K562 (cell line): ENCODE results near the gene PPP4R3B. TPM values are rescaled to one million over a fixed set of nuclear protein-coding genes. Genes with fewer than 3 reads are reported as not detected.

ENCODE experiments used
- ATAC-seq: fragments of 200-7000 bp; cut with Tn5 transposase; 3 replicates; pipeline ENCODE4 v1.9.1; 2020; ENCODE audit warnings: moderate library complexity
- BruUV-seq: library from RNA; stranded (reverse); fragments of 400-500 nt; replicated peaks from 2 replicates; lab custom pipeline; 2021; lab: Mats Ljungman, UMichigan
- CTCF ChIA-PET: fragments of 300-600 bp; formaldehyde crosslinking; extraction: SDS; loops from one replicate; lab custom pipeline; 2021; ENCODE audit warnings: low intra/inter-chr PET ratio; lab: Yijun Ruan, JAX
- POLR2A ChIA-PET: fragments of 300-600, 350-650 bp; sonication (Branson Sonifier 250); formaldehyde crosslinking; extraction: SDS; loops from one replicate; lab custom pipeline; 2021; ENCODE audit warnings: antibody characterized with exemption, inconsistent platforms; lab: Yijun Ruan, JAX
- DNase-seq, 4 experiments: peaks; one replicate each; pipeline versions ENCODE4 v3.0.0 to v3.0.0-alpha.2; 2011 to 2018; ENCODE audit warnings: low spot score in 3 of 4, mixed read lengths in 3 of 4; ENCODE audit errors: extremely low read depth in 1 of 4
- FAIRE-seq: peaks from 2 replicates; lab custom pipeline; 2011; peaks lifted over from hg19 to GRCh38; lab: Jason Lieb, UNC
- H2AFZ ChIP-seq: 2 replicates; pipeline ENCODE4 v1.6.0; 2011; ENCODE audit warnings: low read depth, low read length, control low read depth, inconsistent platforms
- H3K27ac ChIP-seq: fragments of 200-600 bp; 3 replicates; pipeline ENCODE4 v1.8.0; 2011; ENCODE audit warnings: low read depth, mild to moderate bottlenecking, control low read depth, inconsistent platforms, low read length, moderate library complexity, mixed read lengths; ENCODE audit errors: extremely low read depth
- H3K27me3 ChIP-seq, 2 experiments: fragments of 300-600 bp in 1 of 2; 2 replicates in 1 of 2; 3 replicates in 1 of 2; pipeline versions ENCODE4 v1.6.0 to v1.8.0; 2011; ENCODE audit warnings: inconsistent platforms in 2 of 2, low read length in 2 of 2, mild to moderate bottlenecking in 1 of 2, mixed read lengths in 1 of 2, moderate library complexity in 1 of 2; ENCODE audit not compliant: control insufficient read depth in 2 of 2, insufficient read depth in 2 of 2
- H3K36me3 ChIP-seq: fragments of 300-600 bp; 3 replicates; pipeline ENCODE4 v1.8.0; 2011; ENCODE audit warnings: mild to moderate bottlenecking, low read length, inconsistent platforms; ENCODE audit not compliant: control insufficient read depth, insufficient read depth
- H3K4me1 ChIP-seq, 2 experiments: fragments of 200-600 bp in 1 of 2; replicated peaks in 1 of 2; 2 replicates in 1 of 2; 3 replicates in 1 of 2; pipeline versions ENCODE4 v1.5.1 to v1.8.0; 2011; ENCODE audit warnings: inconsistent platforms in 2 of 2, low read length in 2 of 2, mild to moderate bottlenecking in 1 of 2, mixed read lengths in 1 of 2, moderate library complexity in 1 of 2; ENCODE audit not compliant: control insufficient read depth in 2 of 2, insufficient read depth in 2 of 2
- H3K4me2 ChIP-seq: 2 replicates; pipeline ENCODE4 v1.6.1; 2011; ENCODE audit warnings: low read length, control low read depth, inconsistent platforms, mixed read lengths; ENCODE audit not compliant: insufficient read depth
- H3K4me3 ChIP-seq: fragments of 200-600 bp; sonication (generic), shearing (Covaris generic); 2 replicates; pipeline ENCODE4 v1.5.1; 2016; ENCODE audit warnings: control low read depth, inconsistent platforms
- H3K79me2 ChIP-seq: fragments of 200-600 bp; 3 replicates; pipeline ENCODE4 v1.8.0; 2011; ENCODE audit warnings: low read length, inconsistent platforms; ENCODE audit not compliant: control insufficient read depth, insufficient read depth
- H3K9ac ChIP-seq, 2 experiments: 2 replicates each; pipeline versions ENCODE4 v1.6.0 to v1.6.1; 2011; ENCODE audit warnings: low read depth in 2 of 2, low read length in 2 of 2, control low read depth in 1 of 2, inconsistent platforms in 1 of 2, mild to moderate bottlenecking in 1 of 2, mixed read lengths in 1 of 2; ENCODE audit not compliant: insufficient read depth in 1 of 2
- H3K9me1 ChIP-seq: one replicate; pipeline ENCODE4 v1.6.0; 2011; ENCODE audit warnings: inconsistent platforms, mild to moderate bottlenecking, low read length, moderate library complexity; ENCODE audit not compliant: control insufficient read depth, insufficient read depth
- H3K9me3 ChIP-seq: replicated peaks from 2 replicates; pipeline ENCODE4 v1.5.1; 2011; ENCODE audit warnings: low read depth, low read length, inconsistent platforms; ENCODE audit not compliant: control insufficient read depth, insufficient read depth
- H4K20me1 ChIP-seq: replicated peaks from 2 replicates; pipeline ENCODE4 v1.6.1; 2011; ENCODE audit warnings: low read length, inconsistent platforms, mixed read lengths; ENCODE audit not compliant: control insufficient read depth, insufficient read depth
- EP400 ChIP-seq: fragments of 450-650 bp; IDR thresholded peaks from 2 replicates; pipeline ENCODE4 v1.6.1; 2017; ENCODE audit warnings: antibody characterized with exemption, mild to moderate bottlenecking, moderate library complexity
- GTF2F1 ChIP-seq: IDR thresholded peaks from 2 replicates; pipeline ENCODE4 v1.6.1; 2011; ENCODE audit warnings: low read depth, low read length, improper control_type of control experiment
- NUFIP1 ChIP-seq: fragments of 450-650 bp; IDR thresholded peaks from 2 replicates; pipeline ENCODE4 v1.6.1; 2018; ENCODE audit not compliant: partially characterized antibody
- POLR3A ChIP-seq: IDR thresholded peaks from 2 replicates; pipeline ENCODE4 v1.6.1; 2011; ENCODE audit warnings: borderline replicate concordance, mild to moderate bottlenecking, moderate library complexity; ENCODE audit not compliant: insufficient read length, insufficient read depth; ENCODE audit errors: extremely low read depth
- TCF7 ChIP-seq: sonication (generic); IDR thresholded peaks from 2 replicates; pipeline ENCODE4 v1.6.1; 2016; ENCODE audit warnings: antibody characterized with exemption, borderline replicate concordance
- ZKSCAN1 ChIP-seq: fragments of 150-350 bp; IDR thresholded peaks from 2 replicates; pipeline ENCODE4 v1.6.1; 2016; ENCODE audit warnings: low read depth, low read length
- ZNF311 ChIP-seq: fragments of 250-450 bp; sonication (Bioruptor Pico); IDR thresholded peaks from 2 replicates; pipeline ENCODE4 v1.4.0; 2020; ENCODE audit warnings: mild to moderate bottlenecking, moderate library complexity
- ZNF347 ChIP-seq: fragments of 450-650 bp; formaldehyde crosslinking; IDR thresholded peaks from 2 replicates; pipeline ENCODE4 v1.4.0; 2020; ENCODE audit warnings: low read depth, mild to moderate bottlenecking, moderate library complexity
- ZNF518B ChIP-seq: fragments of 250-450 bp; sonication (Bioruptor Pico); IDR thresholded peaks from 2 replicates; pipeline ENCODE4 v1.5.0; 2021; ENCODE audit warnings: mild to moderate bottlenecking, moderate library complexity
- in situ Hi-C: fragments of 300-500 bp; cut with MboI; formaldehyde crosslinking; loops from 4 replicates; pipeline ENCODE4 v1.15.0; 2018; ENCODE audit warnings: inconsistent platforms, mixed read lengths
- intact Hi-C: fragments of 100-400 bp; cut with micrococcal nuclease; formaldehyde crosslinking; loops from 2 replicates; pipeline ENCODE4 v1.14.2; 2022
- polyA plus RNA-seq, 8 experiments: library from polyadenylated mRNA; depleted of rRNA in 4 of 8; stranded (reverse) in 5 of 8; unstranded in 3 of 8; fragments of >200 nt; fragmentation: Nextera tagmentation in 2 of 8; fragmentation: Illumina TruSeq in 1 of 8; extraction: Ambion mirVana in 2 of 8; extraction: Trizol in 1 of 8; gene quantifications; 2 replicates each; pipeline versions ENCODE4 v1.2.1 to v1.2.3, GENCODE V29; 2011 to 2014; ENCODE audit warnings: inconsistent platforms in 1 of 8, missing spikeins in 1 of 8
- total RNA-seq, 7 experiments: library from RNA; depleted of rRNA in 6 of 7; stranded (reverse); fragments of >200 nt in 6 of 7; fragmentation: Illumina TruSeq in 2 of 7; extraction: Trizol in 2 of 7; gene quantifications; 2 replicates each; pipeline versions ENCODE4 v1.2.1 to v1.2.3, GENCODE V29; 2011 to 2021; ENCODE audit warnings: low replicate concordance in 1 of 7
- TF ChIP-seq, protein P1 (sequence below): fragments of 450-650 bp; IDR thresholded peaks from 2 replicates; pipeline ENCODE4 v1.6.1; 2016; ENCODE audit warnings: low read depth, mild to moderate bottlenecking, moderate library complexity

PPP4R3B gene
- total and polyA plus RNA-seq, 9 of the 15 experiments (the other 6 are each of a cell fraction or from before 2014, with no cell fraction given), result 13.2 to 59.2 (median 41.9) TPM

- CTCF ChIA-PET, result no interaction called here
- intact Hi-C loops, result no loop called here
- no peak overlapping the region for H2AFZ ChIP-seq
- H3K9me3 ChIP-seq, result no peaks in the 10 kb centered on the region; the same call in 1 of the 2 replicates
- in situ Hi-C loops, result no loop called here
- H3K4me1 ChIP-seq, result no peaks in the 10 kb centered on the region
- no peak overlapping the region for H3K9ac ChIP-seq
- TF ChIP-seq EP400 (no peak), NUFIP1 (no peak), ZKSCAN1 (no peak), TCF7 (no peak), GTF2F1 (no peak), POLR3A (no peak), ZNF347 (CRISPR knock-in tag) (no peak), ZNF518B (CRISPR knock-in tag) (no peak), ZNF311 (no peak)
- TF ChIP-seq, protein P1, sequence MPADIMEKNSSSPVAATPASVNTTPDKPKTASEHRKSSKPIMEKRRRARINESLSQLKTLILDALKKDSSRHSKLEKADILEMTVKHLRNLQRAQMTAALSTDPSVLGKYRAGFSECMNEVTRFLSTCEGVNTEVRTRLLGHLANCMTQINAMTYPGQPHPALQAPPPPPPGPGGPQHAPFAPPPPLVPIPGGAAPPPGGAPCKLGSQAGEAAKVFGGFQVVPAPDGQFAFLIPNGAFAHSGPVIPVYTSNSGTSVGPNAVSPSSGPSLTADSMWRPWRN, result no peak
- no peak overlapping the region for H3K27ac ChIP-seq
- POLR2A ChIA-PET, result no interaction called here
- H3K36me3 ChIP-seq, result peaks cover 60% of the 10 kb centered on the region; the same call in 2 of the 3 replicates
- ATAC-seq, result no peak
- no peaks in the 10 kb centered on the region for H3K79me2 ChIP-seq
- H4K20me1 ChIP-seq, result no peaks in the 10 kb centered on the region
- DNase-seq, result no peak
- H3K27me3 ChIP-seq, result no peaks in the 10 kb centered on the region
- H3K4me2 ChIP-seq, result no peak overlapping the region
- no peak overlapping the region for H3K4me3 ChIP-seq
- FAIRE-seq, result no peak
- H3K9me1 ChIP-seq, result no peaks in the 10 kb centered on the region
- no TSS peak for BruUV-seq
Observed at GRCh38 chr2:55555977-55556376, 61.4 kb downstream of the PPP4R3B start.
